ENCODE data around the gene SLC16A3. TPM values are rescaled to one million over a fixed set of nuclear protein-coding genes. Genes with fewer than 3 reads are reported as not detected.
A peak's percentile ranks its signal among the peaks of the same experiment; 100 is the strongest.

The SLC16A3 gene
- total RNA-seq, 4 donors from 2014 or later, result 10.5 to 36.0 (median 21.4) TPM

DNA sequence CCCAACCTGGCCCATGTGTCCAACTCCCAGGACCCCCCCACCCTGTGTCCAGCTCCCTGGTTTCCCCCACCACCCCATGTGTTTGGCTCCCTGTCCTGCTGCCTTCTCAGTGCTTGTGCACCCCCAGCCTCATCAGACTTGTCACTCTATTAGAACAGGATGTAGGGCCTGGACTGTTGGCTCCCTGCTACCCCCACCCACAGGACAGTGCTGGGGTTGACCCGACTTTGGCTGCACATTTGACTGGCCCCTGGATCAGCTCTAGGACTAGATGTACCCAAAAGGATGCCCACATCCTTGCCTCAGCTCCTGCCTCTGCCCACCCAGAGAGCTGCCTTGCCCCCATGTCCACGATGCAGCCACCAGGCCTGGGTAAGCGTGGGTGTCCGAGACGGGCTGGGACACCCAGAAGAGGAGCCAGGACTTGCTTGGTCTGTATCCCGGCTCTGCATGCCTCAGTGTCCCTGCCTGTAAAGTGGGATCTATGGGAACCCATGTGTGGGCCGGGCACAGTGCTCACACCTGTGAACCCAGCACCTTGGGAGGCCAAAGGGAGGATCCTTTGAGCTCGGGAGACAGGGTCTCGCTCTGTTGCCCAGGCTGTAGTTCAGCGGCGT, 14.7 kb upstream of the SLC16A3 start:
- 76 to 82% methylated on average over 4 to 11 of the region's 11 CpGs for WGBS, 2 donors
- Histone ChIP-seq H3K27ac (no peak overlapping the region), H3K4me1 (peaks cover 3 to 51% (median 32%) of the 10 kb centered on the region in 4 donors)

DNA sequence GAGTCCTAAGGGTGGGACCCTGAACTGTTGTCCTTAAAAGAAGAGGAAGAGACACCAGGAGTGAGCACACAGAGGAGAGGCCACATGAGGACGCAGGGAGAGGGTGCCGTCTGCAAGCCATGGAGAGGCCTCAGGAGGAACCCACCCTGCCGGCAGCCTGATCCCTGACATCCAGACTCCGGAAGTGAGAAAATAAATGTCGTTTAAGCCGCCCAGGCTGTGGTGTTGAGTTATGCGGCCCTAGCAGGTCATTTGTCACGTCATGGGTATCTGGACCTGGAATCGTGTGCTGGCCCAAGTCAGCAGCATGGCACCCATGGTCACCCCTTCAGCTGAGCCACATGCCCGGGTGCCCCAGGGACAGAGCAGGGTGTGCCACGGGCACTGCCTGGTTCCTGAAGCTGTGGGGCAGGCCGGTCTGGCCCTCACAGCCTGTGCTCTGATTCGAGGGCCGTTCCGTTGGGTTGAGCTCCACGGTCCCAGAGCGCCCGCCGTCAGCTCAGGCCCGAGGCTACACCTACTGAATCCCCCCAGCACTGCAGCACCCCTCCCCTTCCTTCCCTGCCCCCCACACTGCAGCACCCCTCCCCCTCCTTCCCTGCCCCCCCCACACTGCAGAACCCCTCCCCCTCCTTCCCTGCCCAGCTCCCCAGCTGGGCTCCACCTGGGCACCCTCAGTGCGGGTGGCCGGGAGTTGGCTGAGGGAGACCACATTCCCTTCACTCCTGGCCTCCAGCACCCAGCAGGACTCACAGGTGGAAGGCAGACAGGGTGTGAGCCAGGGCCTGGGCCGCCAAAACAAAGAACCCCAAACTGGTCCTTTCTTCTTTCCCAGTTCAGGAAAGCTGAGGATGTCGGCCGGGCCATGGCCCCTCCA, 13.5 kb upstream of the SLC16A3 start:
- H3K27ac ChIP-seq, result peak overlapping the region in 3 of 4 donors; percentile 79 to 88 (median 80)
- no peaks in the 10 kb centered on the region for H3K27me3 ChIP-seq
- peaks cover 3 to 51% (median 32%) of the 10 kb centered on the region in 4 donors for H3K4me1 ChIP-seq
- 68 to 73% methylated on average over 23 of the region's 25 CpGs for WGBS, 2 donors
- no peaks in the 10 kb centered on the region for H3K36me3 ChIP-seq
- DNase-seq (ENCODE audit: low spot score in 2 of 2), result no peak
- no peak overlapping the region for H3K4me3 ChIP-seq
- TF ChIP-seq POLR2A (IDR thresholded peaks at IDR 0.05) (no peak), EP300 (IDR thresholded peaks at IDR 0.05) (no peak)
- TF ChIP-seq, protein P1, sequence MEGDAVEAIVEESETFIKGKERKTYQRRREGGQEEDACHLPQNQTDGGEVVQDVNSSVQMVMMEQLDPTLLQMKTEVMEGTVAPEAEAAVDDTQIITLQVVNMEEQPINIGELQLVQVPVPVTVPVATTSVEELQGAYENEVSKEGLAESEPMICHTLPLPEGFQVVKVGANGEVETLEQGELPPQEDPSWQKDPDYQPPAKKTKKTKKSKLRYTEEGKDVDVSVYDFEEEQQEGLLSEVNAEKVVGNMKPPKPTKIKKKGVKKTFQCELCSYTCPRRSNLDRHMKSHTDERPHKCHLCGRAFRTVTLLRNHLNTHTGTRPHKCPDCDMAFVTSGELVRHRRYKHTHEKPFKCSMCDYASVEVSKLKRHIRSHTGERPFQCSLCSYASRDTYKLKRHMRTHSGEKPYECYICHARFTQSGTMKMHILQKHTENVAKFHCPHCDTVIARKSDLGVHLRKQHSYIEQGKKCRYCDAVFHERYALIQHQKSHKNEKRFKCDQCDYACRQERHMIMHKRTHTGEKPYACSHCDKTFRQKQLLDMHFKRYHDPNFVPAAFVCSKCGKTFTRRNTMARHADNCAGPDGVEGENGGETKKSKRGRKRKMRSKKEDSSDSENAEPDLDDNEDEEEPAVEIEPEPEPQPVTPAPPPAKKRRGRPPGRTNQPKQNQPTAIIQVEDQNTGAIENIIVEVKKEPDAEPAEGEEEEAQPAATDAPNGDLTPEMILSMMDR (IDR thresholded peaks at IDR 0.05), result no peak
- no peaks in the 10 kb centered on the region for H3K9me3 ChIP-seq

More for the DNA sequence above, 14.7 kb upstream of the SLC16A3 start:
- H3K27me3 ChIP-seq, result no peaks in the 10 kb centered on the region
- TF ChIP-seq EP300 (IDR thresholded peaks at IDR 0.05) (no peak), POLR2A (IDR thresholded peaks at IDR 0.05) (no peak)
- TF ChIP-seq, protein P1 (IDR thresholded peaks at IDR 0.05), result no peak
- DNase-seq (ENCODE audit: low spot score in 2 of 2), result no peak
- H3K36me3 ChIP-seq, result no peaks in the 10 kb centered on the region
- H3K4me3 ChIP-seq, result no peak overlapping the region
- H3K9me3 ChIP-seq, result no peaks in the 10 kb centered on the region

DNA sequence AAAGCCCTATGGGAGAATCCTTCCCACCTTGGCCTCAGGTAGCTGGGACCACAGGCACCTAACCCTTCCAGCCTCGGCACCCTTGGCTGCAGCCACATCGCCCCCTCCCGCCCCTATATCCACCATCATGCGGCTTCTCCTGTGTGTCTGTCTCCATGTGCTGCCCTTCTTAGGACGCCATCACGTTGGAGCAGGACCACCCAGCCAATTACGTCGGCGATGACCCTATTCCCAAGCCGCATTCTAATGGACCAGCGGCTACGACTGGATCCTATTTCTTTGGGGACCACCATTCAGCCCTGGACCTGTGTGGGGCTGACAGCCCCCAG, 12.9 kb upstream of the SLC16A3 start:
- DNase-seq (ENCODE audit: low spot score in 2 of 2), result no peak
- H3K36me3 ChIP-seq, result no peaks in the 10 kb centered on the region
- H3K27ac ChIP-seq, result peak overlapping the region; percentile 34 to 88 (median 80)
- H3K9me3 ChIP-seq, result no peaks in the 10 kb centered on the region
- no peak overlapping the region for H3K4me3 ChIP-seq
- TF ChIP-seq POLR2A (IDR thresholded peaks at IDR 0.05) (no peak), EP300 (IDR thresholded peaks at IDR 0.05) (no peak)
- TF ChIP-seq, protein P1 (IDR thresholded peaks at IDR 0.05), result no peak
- H3K4me1 ChIP-seq, result peaks cover 3 to 51% (median 32%) of the 10 kb centered on the region in 4 donors
- H3K27me3 ChIP-seq, result no peaks in the 10 kb centered on the region
- 77 to 80% methylated on average over 12 of the region's 12 CpGs for whole genome bisulfite sequencing, 2 donors

DNA sequence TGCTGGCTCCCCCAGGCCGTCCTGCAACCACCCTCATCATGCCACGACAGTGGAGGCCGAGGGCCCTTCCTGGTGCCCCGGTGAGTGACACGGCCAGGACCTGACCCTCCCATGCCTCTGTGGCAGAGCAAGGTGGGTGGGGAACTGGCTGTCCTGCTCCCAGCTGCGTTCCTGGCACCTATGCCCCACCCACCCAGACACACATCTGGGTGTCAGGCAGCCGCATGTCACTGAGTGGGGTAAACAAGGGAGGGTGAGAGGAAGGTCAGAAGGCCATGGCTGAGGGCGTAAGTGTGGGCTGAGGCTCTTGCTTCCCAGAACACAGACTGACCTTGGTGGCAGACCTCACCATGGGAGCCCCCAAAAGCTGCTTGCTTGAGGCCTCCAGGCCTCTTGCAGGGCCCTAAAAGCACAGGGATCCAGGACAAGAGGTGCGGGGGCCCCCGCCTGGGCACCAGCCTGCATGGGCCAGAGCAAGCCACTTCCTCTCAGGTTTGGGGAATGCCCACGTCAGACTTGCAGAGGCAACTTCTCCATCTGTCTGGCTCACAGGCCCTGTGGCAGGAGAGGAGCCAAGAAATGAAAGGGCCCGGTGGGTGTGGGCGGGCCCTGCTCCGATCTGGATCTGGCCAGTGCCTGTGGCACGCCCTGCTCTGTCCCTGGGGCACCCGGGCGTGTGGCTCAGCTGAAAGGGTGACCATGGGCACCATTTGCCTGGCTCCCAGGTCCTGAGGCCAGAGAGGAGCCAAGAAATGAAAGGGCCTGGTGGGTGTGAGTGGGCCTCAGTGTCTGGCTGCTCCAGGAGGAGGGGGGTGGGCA, 12.3 kb upstream of the SLC16A3 start:
- Histone ChIP-seq H3K4me1 (peaks cover 3 to 46% (median 31%) of the 10 kb centered on the region in 4 donors), H3K9me3 (no peaks in the 10 kb centered on the region), H3K27ac (peak overlapping the region; percentile 34 to 88 (median 80)), H3K27me3 (no peaks in the 10 kb centered on the region), H3K36me3 (no peaks in the 10 kb centered on the region), H3K4me3 (no peak overlapping the region)
- DNase-seq (ENCODE audit: low spot score in 2 of 2), result peak in 1 of 2 donors; percentile 57
- TF ChIP-seq EP300 (IDR thresholded peaks at IDR 0.05), result peak in 1 of 2 donors; percentile 47
- TF ChIP-seq POLR2A (IDR thresholded peaks at IDR 0.05), result peak in 1 of 2 donors; percentile 35
- TF ChIP-seq, protein P1 (IDR thresholded peaks at IDR 0.05), result no peak
- WGBS, 2 donors, result 26 to 36% methylated on average over 14 to 16 of the region's 17 CpGs
